CD4-positive, alpha-beta T cell treated with Interleukin-17A for 4 hours (primary cell): ENCODE measurements around the gene SDC1.
"Not testable (repeated sequence)": the region's sequence is repeated elsewhere in the genome, so short reads cannot be mapped to it uniquely, and the experiment has no call there.

Experiments used
- DNase-seq: peaks from one replicate; pipeline ENCODE4 v3.0.0-alpha.2; 2020; ENCODE audit warnings: mixed read lengths

SDC1 gene

GRCh38 chr2:20224716-20225293, at the start of gene SDC1:
Gene SDC1, minus strand, starts transcription at chr2:20225130. Its CDS starts 263 bp downstream, at chr2:20224867.
- DNase-seq: no peak

GRCh38 chr2:20273042-20273441, 48.1 kb upstream of the SDC1 start:
- no peak for DNase-seq

- DNase-seq: not testable (repeated sequence)
Measured at GRCh38 chr2:20268317-20268716, 43.4 kb upstream of the SDC1 start.

- no peak for DNase-seq
Measured at GRCh38 chr2:20267529-20267928, 42.6 kb upstream of the SDC1 start.

- DNase-seq: no peak
Measured at GRCh38 chr2:20264629-20265028, 39.7 kb upstream of the SDC1 start.

- DNase-seq: no peak
Measured at GRCh38 chr2:20257411-20257810, 32.5 kb upstream of the SDC1 start.

- DNase-seq: no peak
Measured at GRCh38 chr2:20254731-20255130, 29.8 kb upstream of the SDC1 start.

- DNase-seq: no peak
Measured at GRCh38 chr2:20250436-20250835, 25.5 kb upstream of the SDC1 start.

GRCh38 chr2:20249170-20249569, 24.2 kb upstream of the SDC1 start:
- DNase-seq: no peak

- DNase-seq: no peak
Measured at GRCh38 chr2:20247084-20247483, 22.2 kb upstream of the SDC1 start.

GRCh38 chr2:20243637-20244036, 18.7 kb upstream of the SDC1 start:
- not testable (repeated sequence) for DNase-seq

- no peak for DNase-seq
Measured at GRCh38 chr2:20242727-20243377, 17.9 kb upstream of the SDC1 start.

- DNase-seq: peak; percentile 40
Measured at GRCh38 chr2:20241973-20242726, 17.2 kb upstream of the SDC1 start.

GRCh38 chr2:20240291-20240690, 15.4 kb upstream of the SDC1 start:
- not testable (repeated sequence) for DNase-seq

GRCh38 chr2:20236496-20236895, 11.6 kb upstream of the SDC1 start:
- no peak for DNase-seq

GRCh38 chr2:20235655-20236305, 10.8 kb upstream of the SDC1 start:
- no peak for DNase-seq

- not testable (repeated sequence) for DNase-seq
Measured at GRCh38 chr2:20234597-20234996, 9.7 kb upstream of the SDC1 start.

GRCh38 chr2:20232837-20233207, 7.9 kb upstream of the SDC1 start:
- no peak for DNase-seq

- DNase-seq: no peak
Measured at GRCh38 chr2:20231598-20232026, 6.7 kb upstream of the SDC1 start.

GRCh38 chr2:20231159-20231558, 6.2 kb upstream of the SDC1 start:
- no peak for DNase-seq

GRCh38 chr2:20230114-20230425, 5.1 kb upstream of the SDC1 start:
- no peak for DNase-seq

GRCh38 chr2:20229322-20230113, 4.6 kb upstream of the SDC1 start:
- no peak for DNase-seq
